HG03432 (cell line): Measurements from ENCODE around the gene NDUFS3.

Experiments used
- ATAC-seq: cut with Tn5 transposase; IDR thresholded peaks from one replicate; pipeline ENCODE4 v1.9.1; 2021; ENCODE audit warnings: mild to moderate bottlenecking, moderate library complexity; ENCODE audit not compliant: unreplicated experiment

The NDUFS3 gene

GRCh38 chr11:47589977-47590861 is 11.3 kb downstream of the NDUFS3 start:
- ATAC-seq, result no peak

GRCh38 chr11:47591764-47592163 is 12.9 kb downstream of the NDUFS3 start:
- peak; percentile 30 for ATAC-seq

DNA sequence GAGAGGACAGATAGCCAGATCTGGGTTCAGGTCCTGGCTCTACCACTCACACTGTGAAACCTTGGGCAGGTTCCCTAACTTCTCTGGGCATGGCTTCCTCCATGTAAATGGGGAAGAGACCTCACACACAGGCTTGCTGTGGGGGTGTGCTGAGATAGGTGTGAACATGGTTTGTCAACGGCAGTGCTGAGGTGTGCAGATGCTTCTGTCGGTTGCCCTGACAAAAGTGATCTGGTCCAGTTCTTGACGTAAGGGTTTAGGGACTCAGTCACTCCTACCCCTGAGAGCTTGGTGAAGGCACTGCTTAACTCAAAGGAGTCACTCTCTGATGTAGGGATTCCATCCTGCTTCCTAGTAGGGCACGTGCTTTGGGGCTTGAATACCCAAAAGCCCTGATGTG is 13.4 kb downstream of the NDUFS3 start:
- no peak for ATAC-seq

DNA sequence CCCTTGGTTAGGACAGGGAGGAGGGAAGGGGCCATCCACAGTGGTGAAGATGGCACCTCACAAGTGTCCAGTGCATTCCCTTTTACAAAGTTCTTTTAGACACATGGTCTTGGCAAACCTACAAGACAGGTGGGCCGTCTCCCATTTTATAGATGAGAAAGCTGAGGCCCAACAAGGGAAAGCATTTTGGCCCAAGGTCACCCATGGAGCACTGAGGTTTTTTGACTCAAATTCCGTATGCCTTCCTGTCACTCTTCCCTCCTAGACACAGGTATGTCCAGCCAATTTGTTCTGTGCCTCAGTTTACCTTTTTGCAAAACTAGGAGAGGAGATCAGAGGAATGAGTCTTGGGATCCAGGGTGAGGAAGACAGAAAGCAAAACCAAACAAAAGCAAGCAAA is 14.1 kb downstream of the NDUFS3 start:
- ATAC-seq, result no peak

DNA sequence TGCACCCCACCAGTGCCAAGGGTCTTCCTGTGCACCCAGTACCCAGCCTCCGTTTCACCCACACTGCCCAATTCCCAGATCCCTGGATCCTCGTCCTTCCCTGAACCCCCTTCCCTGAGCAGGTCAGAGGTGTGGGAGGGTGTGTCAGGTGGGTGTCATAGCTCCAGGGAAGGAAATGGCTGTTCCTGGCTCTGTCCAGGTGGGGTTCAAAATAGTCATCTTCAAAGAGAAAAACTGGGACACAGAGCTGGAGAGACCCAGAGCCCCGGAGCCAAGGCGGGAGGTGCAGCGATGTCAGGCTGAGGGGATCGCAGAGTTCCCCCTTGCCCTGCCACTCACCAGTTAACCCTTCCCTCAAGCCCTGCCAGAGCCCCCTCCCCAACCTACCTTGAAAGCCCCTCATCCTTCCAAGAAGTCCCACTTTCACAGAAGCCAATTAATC is 14.6 kb downstream of the NDUFS3 start:
- ATAC-seq, result no peak

- ATAC-seq, result no peak
Observed at GRCh38 chr11:47593934-47594855, 15.3 kb downstream of the NDUFS3 start, which contains the start of gene C1QTNF4. TSS of gene C1QTNF4 (minus strand) at chr11:47594411. CDS start at chr11:47590810, 3,601 bp downstream.

DNA sequence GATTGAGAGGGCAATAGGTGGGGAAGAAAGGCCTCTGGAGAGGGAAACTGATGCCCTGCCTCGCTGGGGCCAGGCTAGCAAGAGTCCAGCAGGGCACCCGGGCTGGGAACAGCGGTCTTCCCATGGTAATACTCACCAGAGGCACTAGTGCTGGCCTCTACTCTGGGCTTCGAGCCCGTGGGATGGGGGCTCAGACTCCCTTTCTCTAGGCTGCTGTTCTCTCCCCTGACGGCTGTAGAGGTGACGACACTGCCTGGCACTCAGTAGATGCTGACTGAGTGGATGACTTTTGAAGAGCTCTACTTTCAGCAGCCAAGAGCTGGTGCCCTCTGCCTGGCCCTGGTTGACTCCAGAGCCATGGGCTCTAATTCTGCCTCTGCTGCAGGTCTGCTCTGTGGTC is 16.2 kb downstream of the NDUFS3 start:
- no peak for ATAC-seq

DNA sequence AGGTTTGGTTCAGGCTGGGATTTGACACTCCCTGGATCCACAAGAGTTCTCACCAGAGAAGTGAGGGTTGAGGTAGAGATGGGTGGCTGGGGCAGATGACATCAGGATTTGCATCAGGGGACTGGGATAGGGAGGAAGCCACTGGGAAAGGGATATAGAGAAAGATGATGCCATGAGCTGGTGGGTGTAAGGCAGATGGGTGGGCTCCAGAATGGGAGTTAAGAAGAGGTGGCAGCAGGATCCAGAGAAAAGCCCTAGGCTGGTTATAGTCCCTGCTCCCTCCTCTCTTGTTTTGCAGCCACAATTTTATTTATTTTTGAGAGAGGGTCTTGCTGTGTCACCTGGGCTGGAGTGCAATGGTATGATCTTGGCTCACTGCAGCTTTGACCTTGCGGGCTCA is 17.1 kb downstream of the NDUFS3 start:
- ATAC-seq, result no peak

DNA sequence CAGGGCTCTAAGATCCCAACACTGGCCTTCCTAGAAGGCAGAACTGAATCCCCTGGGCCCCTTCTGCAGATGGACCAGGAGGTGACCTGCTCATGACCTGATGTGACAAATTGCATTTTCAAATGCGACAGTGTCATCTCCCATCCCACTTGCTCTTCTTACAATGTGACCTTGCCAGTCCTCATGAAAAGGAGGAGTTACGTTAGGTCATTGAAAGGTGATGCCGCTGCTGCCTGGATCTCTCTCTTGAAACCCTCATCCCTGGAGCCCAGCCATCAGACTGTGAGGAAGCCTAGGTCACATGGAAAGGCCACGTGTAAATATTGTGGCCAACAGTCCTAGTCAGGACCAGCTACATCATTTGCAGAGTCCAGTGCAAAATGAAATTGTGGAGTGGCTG is 21.0 kb downstream of the NDUFS3 start:
- no peak for ATAC-seq

GRCh38 chr11:47603295-47603694 is 24.4 kb downstream of the NDUFS3 start:
- ATAC-seq, result no peak

GRCh38 chr11:47605921-47606320 is 27.0 kb downstream of the NDUFS3 start:
- ATAC-seq, result no peak

DNA sequence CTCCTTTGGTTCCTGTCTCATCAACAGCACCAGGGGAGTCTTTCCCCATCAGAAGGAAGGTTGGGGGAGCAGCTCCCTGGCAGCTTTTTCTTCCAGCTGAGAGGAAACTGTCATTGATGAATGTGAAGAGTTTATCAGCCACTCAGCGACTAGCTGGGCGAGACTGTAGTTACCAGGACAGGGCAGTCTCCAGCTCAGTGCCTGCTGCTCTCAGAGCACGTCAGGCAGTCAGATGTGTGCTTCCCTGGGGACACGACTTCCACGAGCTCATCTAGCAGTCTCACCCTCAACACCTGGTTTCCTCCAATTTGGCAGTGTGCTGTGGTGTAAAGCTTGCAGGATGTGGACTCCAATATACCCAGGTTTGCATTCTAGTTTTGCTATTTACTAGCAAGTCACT is 27.9 kb downstream of the NDUFS3 start:
- ATAC-seq, result no peak

DNA sequence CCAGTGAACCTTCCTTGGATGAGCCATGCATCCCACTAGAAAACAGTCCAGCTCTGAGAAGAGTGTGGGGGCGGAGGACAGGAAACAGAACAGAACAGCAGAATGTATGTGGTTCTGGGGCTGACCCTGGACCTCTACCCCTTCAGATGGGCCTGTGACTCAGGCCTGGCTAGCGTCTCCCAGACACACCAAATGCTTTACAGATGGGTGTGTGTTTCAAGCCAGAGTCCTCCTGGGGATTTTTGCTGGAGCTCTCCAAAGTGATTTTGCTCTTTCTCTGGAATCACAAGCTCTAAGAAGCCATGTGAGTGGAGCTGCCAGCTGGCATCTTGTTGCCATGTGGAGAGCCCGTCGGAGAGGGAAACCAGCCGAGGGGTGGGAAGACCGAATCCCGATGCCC is 28.5 kb downstream of the NDUFS3 start:
- ATAC-seq, result no peak

GRCh38 chr11:47609675-47610074 is 30.8 kb downstream of the NDUFS3 start:
- ATAC-seq, result no peak

GRCh38 chr11:47611348-47611794 is 32.5 kb downstream of the NDUFS3 start:
- peak; percentile 84 for ATAC-seq

DNA sequence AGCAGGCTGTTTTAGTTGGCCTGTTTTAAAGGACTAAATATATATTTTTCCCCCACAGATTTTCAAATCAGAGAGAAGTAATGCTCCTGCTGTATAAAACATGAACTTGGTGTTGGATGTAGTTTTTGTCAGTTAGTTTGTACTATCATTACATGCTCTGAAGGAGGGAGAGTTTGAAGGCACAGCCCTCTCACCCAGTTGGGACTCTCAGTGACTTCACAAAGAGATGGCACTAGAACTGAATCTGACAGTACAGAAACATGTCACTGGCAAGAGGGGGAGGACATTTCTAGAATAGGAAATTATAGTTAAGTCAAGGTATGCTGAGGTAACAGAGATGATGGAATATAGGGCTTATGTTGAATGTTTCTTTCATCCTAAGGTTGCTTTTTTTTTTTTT is 36.4 kb downstream of the NDUFS3 start:
- ATAC-seq, result no peak

GRCh38 chr11:47616726-47617416 is 38.0 kb downstream of the NDUFS3 start:
- no peak for ATAC-seq

DNA sequence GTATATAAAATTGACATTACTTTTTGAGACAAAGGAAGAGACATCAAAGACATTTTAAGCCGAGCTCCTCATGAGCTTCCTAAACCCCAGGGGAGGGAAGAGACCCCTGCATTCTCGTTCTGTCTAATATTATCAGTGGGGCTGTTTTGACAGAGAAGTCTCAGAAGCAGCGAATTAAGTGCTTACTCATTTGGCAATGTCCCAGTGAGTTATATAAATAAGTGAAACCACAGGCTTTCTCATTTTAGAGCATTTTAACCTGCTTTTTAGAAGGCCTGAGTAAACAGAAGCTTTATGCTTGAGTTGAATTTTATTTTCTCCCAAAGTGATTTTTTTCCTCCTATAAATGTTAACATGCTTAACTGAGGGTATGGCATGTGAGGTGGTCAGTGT is 38.5 kb downstream of the NDUFS3 start:
- no peak for ATAC-seq

- ATAC-seq, result no peak
Observed at GRCh38 chr11:47620836-47621378, 42.0 kb downstream of the NDUFS3 start.

DNA sequence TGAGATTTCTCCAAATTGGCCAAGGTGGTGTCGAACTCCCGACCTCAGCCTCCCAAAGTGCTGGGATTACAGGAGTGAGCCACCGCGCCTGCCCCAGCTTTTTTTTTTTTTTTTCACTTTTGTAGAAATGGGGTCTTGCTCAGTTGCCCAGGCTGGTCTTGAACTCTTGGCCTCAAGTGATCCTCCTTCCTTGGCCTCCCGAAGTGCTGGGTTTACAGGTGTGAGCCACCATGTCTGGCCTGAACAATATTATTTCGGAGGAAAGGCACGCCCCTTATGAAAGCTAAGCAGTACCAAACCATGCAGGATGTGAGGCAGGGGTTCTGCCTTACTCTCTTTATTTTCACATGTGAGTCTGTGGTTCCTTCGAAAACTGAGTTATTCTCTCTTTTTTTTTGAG is 47.4 kb downstream of the NDUFS3 start:
- ATAC-seq, result no peak

DNA sequence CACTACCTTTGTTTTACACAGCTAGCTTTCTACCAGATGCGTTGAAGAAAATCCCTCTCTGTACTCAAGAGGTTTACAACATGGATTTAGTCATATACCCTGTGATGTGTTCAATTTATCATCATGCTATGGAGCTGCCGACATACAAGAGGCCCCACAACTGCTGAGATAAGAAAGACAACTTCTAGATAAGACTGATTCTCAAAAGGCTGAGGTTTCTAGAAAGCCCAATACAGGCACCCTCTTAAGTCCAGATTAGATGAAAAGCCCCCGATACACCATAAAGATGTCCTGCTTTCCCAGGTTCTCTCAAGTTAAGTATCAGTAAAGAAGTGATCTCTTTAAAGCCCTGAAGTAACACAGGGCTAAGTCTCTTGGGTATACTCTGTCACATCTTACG is 49.2 kb downstream of the NDUFS3 start:
- no peak for ATAC-seq
